HK-2 (cell line): ENCODE data around the gene DROSHA.
A peak's percentile ranks its signal among the peaks of the same experiment; 100 is the strongest.
"Not testable (repeated sequence)": the region's sequence is repeated elsewhere in the genome, so short reads cannot be mapped to it uniquely, and the experiment has no call there.

Source experiments
- DNase-seq: peaks from one replicate; pipeline ENCODE4 v3.0.0-alpha.2; 2018; ENCODE audit not compliant: unreplicated experiment

The DROSHA gene

GRCh38 chr5:31531888-31532547 lies at the start of gene DROSHA, which contains the start of gene C5orf22:
DROSHA (minus strand) TSS chr5:31532093; CDS start chr5:31529059, 3,034 bp downstream.
C5orf22 (plus strand) TSS chr5:31532301; CDS start chr5:31532393, 92 bp downstream.
- DNase-seq: peak; percentile 95

- no peak for DNase-seq
Measured at GRCh38 chr5:31579558-31579957, 47.7 kb upstream of the DROSHA start.

GRCh38 chr5:31577438-31577837 lies 45.5 kb upstream of the DROSHA start:
- DNase-seq: no peak

- no peak for DNase-seq
Measured at GRCh38 chr5:31574772-31575171, 42.9 kb upstream of the DROSHA start.

- DNase-seq: no peak
Measured at GRCh38 chr5:31573494-31574142, 41.7 kb upstream of the DROSHA start.

- DNase-seq: no peak
Measured at GRCh38 chr5:31569068-31569467, 37.2 kb upstream of the DROSHA start.

- no peak for DNase-seq
Measured at GRCh38 chr5:31568302-31568835, 36.5 kb upstream of the DROSHA start.

GRCh38 chr5:31566362-31566761 lies 34.5 kb upstream of the DROSHA start:
- not testable (repeated sequence) for DNase-seq

GRCh38 chr5:31563216-31563615 lies 31.3 kb upstream of the DROSHA start:
- no peak for DNase-seq

- no peak for DNase-seq
Measured at GRCh38 chr5:31561946-31562345, 30.1 kb upstream of the DROSHA start.

GRCh38 chr5:31559942-31560341 lies 28.0 kb upstream of the DROSHA start:
- no peak for DNase-seq

- DNase-seq: no peak
Measured at GRCh38 chr5:31556461-31556860, 24.6 kb upstream of the DROSHA start.

GRCh38 chr5:31554552-31554951 lies 22.7 kb upstream of the DROSHA start:
- DNase-seq: no peak

GRCh38 chr5:31553863-31554262 lies 22.0 kb upstream of the DROSHA start:
- no peak for DNase-seq

- DNase-seq: no peak
Measured at GRCh38 chr5:31551878-31552277, 20.0 kb upstream of the DROSHA start.

- not testable (repeated sequence) for DNase-seq
Measured at GRCh38 chr5:31549114-31549513, 17.2 kb upstream of the DROSHA start.

- DNase-seq: no peak
Measured at GRCh38 chr5:31537851-31538250, 6.0 kb upstream of the DROSHA start.

- DNase-seq: no peak
Measured at GRCh38 chr5:31537349-31537748, 5.5 kb upstream of the DROSHA start.

- DNase-seq: no peak
Measured at GRCh38 chr5:31536873-31537272, 5.0 kb upstream of the DROSHA start.

- no peak for DNase-seq
Measured at GRCh38 chr5:31534527-31535046, 2.7 kb upstream of the DROSHA start.

GRCh38 chr5:31531543-31531887 lies 378 bp downstream of the DROSHA start:
- DNase-seq: no peak

- DNase-seq: peak; percentile 13
Measured at GRCh38 chr5:31530541-31531265, 1.2 kb downstream of the DROSHA start.
